DND-41 (cell line): ENCODE measurements around the gene DCBLD1.

Source experiments
- CTCF ChIP-seq: IDR thresholded peaks from 2 replicates; pipeline ENCODE4 v1.5.1; 2012; ENCODE audit warnings: borderline replicate concordance, low read length, moderate library complexity, mild to moderate bottlenecking; ENCODE audit not compliant: poor library complexity, severe bottlenecking; ENCODE audit errors: extremely low read depth
- EZH2 ChIP-seq: IDR thresholded peaks from 3 replicates; pipeline ENCODE4 v1.6.1; 2012; ENCODE audit warnings: borderline replicate concordance, low read depth, mild to moderate bottlenecking, moderate library complexity, low read length, inconsistent platforms; ENCODE audit not compliant: severe bottlenecking

DNA sequence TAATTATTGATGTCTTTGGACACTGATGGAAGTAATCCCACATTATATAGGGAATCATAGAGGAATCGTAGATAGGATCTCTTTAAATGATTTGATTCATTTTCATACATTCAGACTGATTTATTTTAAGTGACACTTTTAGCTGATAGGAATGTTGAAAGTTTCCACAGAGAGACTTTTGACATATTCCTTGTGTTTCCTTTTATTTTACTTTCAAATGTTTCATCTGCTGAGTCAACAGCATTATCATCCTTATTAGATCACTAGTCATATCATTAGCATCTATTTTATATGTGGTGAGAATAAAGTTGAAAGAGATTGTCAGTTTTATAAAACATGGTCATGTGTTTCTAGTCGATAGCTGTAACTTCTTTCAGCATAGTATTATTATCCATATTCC is 13.4 kb downstream of the DCBLD1 start:
- TF ChIP-seq CTCF = no peak
- TF ChIP-seq EZH2 = no peak
